Inferior parietal cortex (tissue), 1 donor: Measurements from ENCODE around the gene MAPK8IP1.

Experiments used
- DNase-seq: peaks from one replicate; pipeline ENCODE4 v3.0.0-alpha.2; 2016; ENCODE audit errors: extremely low spot score

The MAPK8IP1 gene

GRCh38 chr11:45907911-45908370 is 22.5 kb downstream of the MAPK8IP1 start:
- DNase-seq = no peak

GRCh38 chr11:45909594-45910475 is 24.4 kb downstream of the MAPK8IP1 start:
- DNase-seq = no peak

GRCh38 chr11:45910623-45911022 is 25.2 kb downstream of the MAPK8IP1 start:
- DNase-seq = no peak

- DNase-seq = no peak
These were observed 28.1 kb downstream of the MAPK8IP1 start for GRCh38 chr11:45913514-45913913.

GRCh38 chr11:45913942-45914635 is 28.6 kb downstream of the MAPK8IP1 start:
- DNase-seq = no peak

- DNase-seq = no peak
These were observed 30.0 kb downstream of the MAPK8IP1 start for GRCh38 chr11:45915446-45915845.

- no peak for DNase-seq
These were observed 31.8 kb downstream of the MAPK8IP1 start for GRCh38 chr11:45917286-45917622.

- DNase-seq = peak; percentile 98
These were observed 32.3 kb downstream of the MAPK8IP1 start, which contains the start of gene PEX16 for GRCh38 chr11:45917623-45918330. PEX16 (minus strand) TSS chr11:45917877; CDS start chr11:45917811, 66 bp downstream.

- DNase-seq = peak; percentile 80
These were observed 33.0 kb downstream of the MAPK8IP1 start for GRCh38 chr11:45918331-45918941.

- DNase-seq = no peak
These were observed 33.7 kb downstream of the MAPK8IP1 start for GRCh38 chr11:45918962-45919675.

GRCh38 chr11:45919806-45920530 is 34.5 kb downstream of the MAPK8IP1 start:
- DNase-seq = no peak

- no peak for DNase-seq
These were observed 35.4 kb downstream of the MAPK8IP1 start for GRCh38 chr11:45920531-45921477.

GRCh38 chr11:45921561-45922424 is 36.3 kb downstream of the MAPK8IP1 start:
- no peak for DNase-seq

- DNase-seq = no peak
These were observed 37.1 kb downstream of the MAPK8IP1 start, which contains the start of gene LARGE2 for GRCh38 chr11:45922425-45923082. LARGE2 (plus strand) TSS chr11:45922656; CDS start chr11:45922883, 227 bp downstream.

- DNase-seq = no peak
These were observed 38.8 kb downstream of the MAPK8IP1 start for GRCh38 chr11:45924036-45924915.

GRCh38 chr11:45924927-45925326 is 39.5 kb downstream of the MAPK8IP1 start:
- DNase-seq = no peak

GRCh38 chr11:45925550-45925949 is 40.1 kb downstream of the MAPK8IP1 start:
- DNase-seq = no peak
